Measurements from ENCODE around the gene KLHL10. TPM values are rescaled to one million over a fixed set of nuclear protein-coding genes. Genes with fewer than 3 reads are reported as not detected.

The KLHL10 gene
- total and polyA plus RNA-seq, 2 of the 4 experiments (the other 2 are of a cell fraction) = 0.18 TPM; not detected in 1

DNA sequence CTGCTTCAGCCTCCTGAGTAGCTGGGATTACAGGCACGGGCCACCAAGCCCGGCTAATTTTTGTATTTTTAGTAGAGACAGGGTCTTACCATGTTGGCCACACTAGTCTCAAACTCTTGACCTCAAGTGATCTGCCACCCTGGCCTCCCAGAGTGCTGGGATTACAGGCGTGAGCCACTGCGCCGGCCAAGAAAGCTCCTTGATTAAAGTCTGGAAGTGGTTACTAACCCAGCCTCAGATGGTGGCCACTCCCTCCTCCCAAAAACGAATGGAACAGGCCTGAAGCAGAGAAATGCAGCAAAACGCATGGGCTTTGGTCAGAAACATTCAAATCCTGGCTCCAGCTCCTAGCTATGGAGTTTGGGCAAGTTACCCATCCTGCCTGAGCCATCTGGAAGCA, 13.5 kb upstream of the KLHL10 start:
- no peak overlapping the region for H3K9ac ChIP-seq (ENCODE audit: low read depth, low read length)
- H3K23ac ChIP-seq (ENCODE audit: low read depth, low read length) = no peak overlapping the region
- intact Hi-C loops (cut with micrococcal nuclease) (no loop called here), in situ Hi-C loops (cut with MboI; ENCODE audit: low sequenced_read_pairs) (no loop called here), dilution Hi-C loops (cut with HindIII; ENCODE audit: low sequenced_read_pairs, unreplicated experiment) (no loop called here)
- BruUV-seq (replicated peaks) = no TSS peak
- no peak for ATAC-seq (ENCODE audit: low read depth)
- no peak overlapping the region for H2AK9ac ChIP-seq (replicated peaks; ENCODE audit: low read depth, low read length, poor library complexity)
- no peak overlapping the region for H3K4ac ChIP-seq (ENCODE audit: low read depth, low read length)
- H2BK5ac ChIP-seq (ENCODE audit: low read depth, low read length, poor library complexity, severe bottlenecking) = no peak overlapping the region
- H2AFZ ChIP-seq (replicated peaks; ENCODE audit: low read length, poor library complexity) = no peak overlapping the region
- no peak overlapping the region for H4K8ac ChIP-seq (ENCODE audit: low read depth in 2 of 2, low read length in 2 of 2)
- peaks cover 2% of the 10 kb centered on the region; the same call in 1 of the 2 replicates for H3K4me1 ChIP-seq (ENCODE audit: control insufficient read depth, insufficient read depth, low read length)
- peaks cover 42% of the 10 kb centered on the region for H3K36me3 ChIP-seq (ENCODE audit: control insufficient read depth, insufficient read depth, low read length)
- H3K9me3 ChIP-seq (ENCODE audit: control insufficient read depth, insufficient read depth, low read length) = no peaks in the 10 kb centered on the region
- H3K4me3 ChIP-seq (ENCODE audit: insufficient read depth, low read depth, low read length) = no peak overlapping the region
- no peak overlapping the region for H3K56ac ChIP-seq (ENCODE audit: extremely low read depth, insufficient read depth, low read length)
- no peak overlapping the region for H3K27ac ChIP-seq (ENCODE audit: insufficient read depth, low read length)
- H3K4me2 ChIP-seq (ENCODE audit: low read depth, low read length) = no peak overlapping the region
- no peak for DNase-seq
- H2AK5ac ChIP-seq (ENCODE audit: low read depth, low read length) = no peak overlapping the region
- H3K14ac ChIP-seq (replicated peaks; ENCODE audit: low read depth, low read length) = no peak overlapping the region
- CTCF ChIA-PET = no interaction called here
- no peak overlapping the region for H4K91ac ChIP-seq (ENCODE audit: insufficient read depth, low read depth, low read length)
- H3K18ac ChIP-seq (ENCODE audit: low read depth, low read length) = no peak overlapping the region
- no peak for TF ChIP-seq CHD1 (IDR thresholded peaks at IDR 0.05; ENCODE audit: low read depth, low read length)
- TF ChIP-seq, protein P1, sequence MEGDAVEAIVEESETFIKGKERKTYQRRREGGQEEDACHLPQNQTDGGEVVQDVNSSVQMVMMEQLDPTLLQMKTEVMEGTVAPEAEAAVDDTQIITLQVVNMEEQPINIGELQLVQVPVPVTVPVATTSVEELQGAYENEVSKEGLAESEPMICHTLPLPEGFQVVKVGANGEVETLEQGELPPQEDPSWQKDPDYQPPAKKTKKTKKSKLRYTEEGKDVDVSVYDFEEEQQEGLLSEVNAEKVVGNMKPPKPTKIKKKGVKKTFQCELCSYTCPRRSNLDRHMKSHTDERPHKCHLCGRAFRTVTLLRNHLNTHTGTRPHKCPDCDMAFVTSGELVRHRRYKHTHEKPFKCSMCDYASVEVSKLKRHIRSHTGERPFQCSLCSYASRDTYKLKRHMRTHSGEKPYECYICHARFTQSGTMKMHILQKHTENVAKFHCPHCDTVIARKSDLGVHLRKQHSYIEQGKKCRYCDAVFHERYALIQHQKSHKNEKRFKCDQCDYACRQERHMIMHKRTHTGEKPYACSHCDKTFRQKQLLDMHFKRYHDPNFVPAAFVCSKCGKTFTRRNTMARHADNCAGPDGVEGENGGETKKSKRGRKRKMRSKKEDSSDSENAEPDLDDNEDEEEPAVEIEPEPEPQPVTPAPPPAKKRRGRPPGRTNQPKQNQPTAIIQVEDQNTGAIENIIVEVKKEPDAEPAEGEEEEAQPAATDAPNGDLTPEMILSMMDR (conservative IDR thresholded peaks at IDR 0.05; ENCODE audit: low read depth, low read length) = no peak
- TF ChIP-seq, protein P2, sequence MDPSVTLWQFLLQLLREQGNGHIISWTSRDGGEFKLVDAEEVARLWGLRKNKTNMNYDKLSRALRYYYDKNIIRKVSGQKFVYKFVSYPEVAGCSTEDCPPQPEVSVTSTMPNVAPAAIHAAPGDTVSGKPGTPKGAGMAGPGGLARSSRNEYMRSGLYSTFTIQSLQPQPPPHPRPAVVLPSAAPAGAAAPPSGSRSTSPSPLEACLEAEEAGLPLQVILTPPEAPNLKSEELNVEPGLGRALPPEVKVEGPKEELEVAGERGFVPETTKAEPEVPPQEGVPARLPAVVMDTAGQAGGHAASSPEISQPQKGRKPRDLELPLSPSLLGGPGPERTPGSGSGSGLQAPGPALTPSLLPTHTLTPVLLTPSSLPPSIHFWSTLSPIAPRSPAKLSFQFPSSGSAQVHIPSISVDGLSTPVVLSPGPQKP (IDR thresholded peaks at IDR 0.05; ENCODE audit: borderline replicate concordance, low read depth, low read length) = no peak
- no peak for TF ChIP-seq NFE2L2 (IDR thresholded peaks at IDR 0.05; ENCODE audit: low read depth, low read length)
- no peak for TF ChIP-seq MAZ (IDR thresholded peaks at IDR 0.05; ENCODE audit: borderline replicate concordance, low read depth, low read length)
- no peak for TF ChIP-seq CEBPB (IDR thresholded peaks at IDR 0.05; ENCODE audit: low read depth, low read length)
- peaks cover 9% of the 10 kb centered on the region for H3K9me1 ChIP-seq (ENCODE audit: insufficient read depth, low read length)
- no peak overlapping the region for H2BK120ac ChIP-seq (ENCODE audit: low read depth, low read length)
- POLR2A ChIA-PET (ENCODE audit: unreplicated experiment) = interaction anchor here (0.6 to 1.5 kb wide), 2 partner anchors 9 to 25 kb away, joined by 3 to 7 read pairs; no protein-coding TSS in a partner anchor
- peaks cover 4 to 35% of the 10 kb centered on the region in 2 experiments; a peak in 3 of 4 replicates for H3K79me1 ChIP-seq (ENCODE audit: low read depth in 1 of 2, low read length in 2 of 2)
- H4K20me1 ChIP-seq (ENCODE audit: insufficient read depth, low read length) = peaks cover 28% of the 10 kb centered on the region
- H4K5ac ChIP-seq (ENCODE audit: low read depth, low read length) = no peak overlapping the region
- WGBS, 2 experiments (ENCODE audit: extremely low coverage in 2 of 2, insufficient read length in 1 of 2) = no CpG with 5 or more reads among the region's 7 CpGs
- H3K27me3 ChIP-seq (ENCODE audit: control insufficient read depth, insufficient read depth, low read length) = no peaks in the 10 kb centered on the region
- no peak overlapping the region for H2BK20ac ChIP-seq (ENCODE audit: low read depth, low read length)
- no peak overlapping the region for H2BK15ac ChIP-seq (ENCODE audit: low read depth, low read length)

Data from IMR-90 (cell line).